ENCODE data around the gene CTRB1.
"Not testable (repeated sequence)": the region's sequence is repeated elsewhere in the genome, so short reads cannot be mapped to it uniquely, and the experiment has no call there.

CTRB1 gene

GRCh38 chr16:75257886-75258806 is 39.4 kb downstream of the CTRB1 start:
- no peak for DNase-seq

GRCh38 chr16:75258807-75259141 is 40.0 kb downstream of the CTRB1 start:
- no peak for DNase-seq

DNA sequence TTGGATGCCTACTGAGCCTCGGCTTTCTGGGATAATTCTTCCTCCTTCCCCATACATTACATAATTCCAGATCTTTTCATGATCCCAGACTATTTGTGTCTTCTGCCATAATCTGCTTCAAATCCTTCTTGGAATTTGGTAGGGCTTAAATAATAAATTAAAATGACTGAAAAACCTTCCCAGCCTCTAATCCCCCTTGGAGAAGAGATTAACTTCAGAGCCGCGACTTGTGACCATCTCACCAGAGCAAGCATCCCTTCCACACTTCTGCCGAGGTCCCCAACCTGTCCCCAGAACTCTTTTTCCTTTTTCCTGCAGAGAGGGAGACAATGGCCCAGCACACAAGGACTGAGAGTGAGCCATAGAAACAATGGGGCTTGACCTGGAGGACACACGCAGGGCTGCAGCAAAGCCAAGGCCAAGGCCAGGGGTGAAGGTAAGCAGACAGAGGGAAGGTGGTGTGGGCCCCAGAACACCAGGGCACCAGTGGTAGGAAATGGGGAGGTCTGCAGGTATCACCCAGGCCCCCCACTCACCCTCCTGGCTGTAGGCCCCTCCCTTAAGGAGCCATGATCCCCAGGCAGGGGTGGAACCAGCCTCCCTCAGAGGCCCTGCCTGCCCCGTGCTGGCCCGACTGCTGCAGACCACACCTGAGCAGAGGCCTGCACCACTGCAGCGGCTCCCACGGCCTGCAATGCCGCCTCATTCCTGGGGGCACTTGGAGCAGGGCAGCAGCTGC is 42.2 kb downstream of the CTRB1 start:
- no peak for DNase-seq

- no peak for DNase-seq
These were observed 42.8 kb downstream of the CTRB1 start for GRCh38 chr16:75261590-75262078.

DNA sequence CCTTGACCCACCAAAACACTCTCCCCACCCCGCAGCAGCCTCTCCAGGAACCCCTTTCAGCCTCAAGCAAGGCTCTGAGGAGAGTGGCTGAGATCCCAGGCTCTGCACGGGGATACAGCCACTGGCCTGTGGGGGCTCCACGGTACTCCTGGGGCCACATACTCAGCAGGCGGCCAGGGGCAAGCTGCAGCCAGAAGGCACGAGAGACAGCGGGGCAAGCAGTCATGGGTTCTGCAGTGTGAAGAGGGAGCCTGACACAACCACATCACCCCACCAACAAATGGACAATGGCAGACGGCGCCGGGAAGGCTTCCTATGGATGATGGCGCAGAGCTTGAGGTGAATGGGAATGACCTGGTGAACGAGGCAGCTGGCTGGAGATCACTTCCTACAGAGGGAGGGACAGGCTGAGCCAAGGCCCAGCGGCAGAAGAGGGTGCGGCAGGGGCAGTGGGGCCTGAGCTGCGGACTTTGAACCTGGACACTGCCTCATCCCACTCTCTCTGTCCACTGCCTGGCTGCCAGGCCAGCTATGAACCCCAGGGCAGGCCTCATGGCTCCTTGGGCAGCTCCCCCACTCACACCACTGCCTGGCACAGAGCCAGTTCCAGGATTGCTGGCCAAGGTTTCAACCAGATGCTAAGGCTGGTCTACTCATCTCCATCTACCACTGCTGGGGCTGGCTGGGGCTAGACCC is 43.5 kb downstream of the CTRB1 start:
- no peak for DNase-seq

DNA sequence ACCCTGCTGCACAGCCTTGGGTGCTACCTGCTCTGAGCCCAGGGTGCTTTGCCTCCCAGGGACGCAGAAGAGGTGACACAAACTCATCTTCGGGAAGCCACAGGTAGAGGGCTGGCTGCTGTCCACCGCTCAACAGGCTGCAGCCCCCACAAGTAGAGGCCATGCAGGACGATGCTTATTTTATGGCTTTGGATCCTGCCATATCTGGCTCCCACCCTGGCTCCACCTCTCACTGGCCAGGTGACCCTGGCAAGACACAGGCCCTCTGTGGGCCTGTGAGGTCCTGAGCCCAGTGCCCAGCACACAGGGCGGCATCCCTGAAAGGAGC is 44.0 kb downstream of the CTRB1 start:
- no peak for DNase-seq

- no peak for DNase-seq
These were observed 44.6 kb downstream of the CTRB1 start for GRCh38 chr16:75263291-75263962.

DNA sequence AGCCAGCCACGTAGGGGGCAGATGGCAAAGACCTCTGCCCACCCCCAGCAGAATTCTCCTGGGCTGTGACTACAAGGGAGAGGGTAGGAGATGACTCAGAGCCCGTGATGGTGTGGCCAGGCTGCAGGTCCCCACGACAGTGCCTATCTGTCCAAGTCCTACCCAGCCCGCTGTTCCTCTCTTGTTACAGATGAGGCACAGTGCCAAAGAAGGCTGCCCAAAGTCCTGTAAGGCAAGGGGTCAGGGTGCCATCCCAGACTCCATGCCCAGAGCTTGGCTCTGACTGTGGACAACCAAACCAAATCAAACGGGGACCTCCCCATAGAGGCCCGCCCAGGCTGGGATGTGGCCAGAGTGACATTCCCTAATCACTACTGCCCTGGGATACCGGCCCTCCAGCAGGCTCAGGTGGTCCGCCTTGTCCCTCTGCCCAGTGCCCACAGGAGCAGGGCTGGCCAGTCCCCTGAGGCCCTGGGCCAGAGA is 45.2 kb downstream of the CTRB1 start:
- no peak for DNase-seq

GRCh38 chr16:75264457-75264998 is 45.7 kb downstream of the CTRB1 start:
- no peak for DNase-seq

GRCh38 chr16:75264999-75265910 is 46.5 kb downstream of the CTRB1 start:
- DNase-seq = no peak

- no peak for DNase-seq
These were observed 47.3 kb downstream of the CTRB1 start for GRCh38 chr16:75265911-75266701.

- no peak for DNase-seq
These were observed 48.2 kb downstream of the CTRB1 start for GRCh38 chr16:75266738-75267630.

GRCh38 chr16:75267631-75268264 is 49.0 kb downstream of the CTRB1 start:
- no peak for DNase-seq

DNA sequence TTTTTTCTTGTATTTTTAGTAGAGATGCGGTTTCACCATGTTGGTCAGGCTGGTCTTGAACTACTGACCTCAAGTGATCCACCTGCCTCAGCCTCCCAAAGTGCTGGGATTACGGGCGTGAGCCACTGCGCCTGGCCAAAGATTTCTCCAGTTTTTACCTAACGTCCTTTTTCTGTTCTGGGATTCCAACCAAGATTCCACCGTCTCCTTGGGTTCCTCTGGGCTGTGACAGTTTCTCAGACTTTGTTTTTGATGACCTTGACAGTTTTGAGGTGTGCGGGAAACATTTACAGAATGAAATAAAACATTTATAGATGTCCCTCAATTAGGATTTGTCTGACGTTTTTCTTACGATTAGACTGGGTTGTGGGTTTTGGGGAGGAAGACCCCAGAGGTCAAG is 50.6 kb downstream of the CTRB1 start:
- not testable (repeated sequence) for DNase-seq

DNA sequence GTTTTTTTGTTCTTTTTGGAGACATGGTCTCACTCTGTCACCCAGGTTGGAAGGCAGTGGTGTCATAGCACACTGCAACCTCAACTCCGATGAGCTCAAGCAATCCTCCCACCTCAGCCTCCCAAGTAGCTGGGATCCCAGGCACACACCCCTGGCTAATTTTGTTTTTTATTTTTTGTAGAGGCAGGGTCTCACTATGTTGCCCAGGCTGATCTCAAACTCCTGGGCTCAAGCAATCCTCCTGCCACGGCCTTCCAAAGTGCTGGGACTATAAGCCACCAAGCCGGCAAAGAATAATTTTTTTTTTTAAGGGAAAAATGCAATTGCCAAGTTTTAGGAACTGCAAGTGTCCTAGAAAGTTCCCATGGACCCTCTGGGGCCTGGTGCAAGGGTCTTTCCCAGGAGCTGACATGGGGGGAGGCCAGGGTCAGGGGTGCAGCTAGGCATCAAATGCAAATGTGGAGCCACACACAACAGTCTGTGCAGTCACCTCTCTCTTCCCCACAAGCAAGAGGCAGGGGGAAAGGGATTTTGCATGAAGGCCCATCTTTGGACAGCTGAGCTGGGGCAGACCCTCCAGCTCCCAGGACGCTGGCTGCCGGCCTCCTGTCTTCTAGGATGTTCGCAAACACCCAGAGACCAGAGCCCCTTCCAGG is 52.8 kb downstream of the CTRB1 start:
- no peak for DNase-seq

DNA sequence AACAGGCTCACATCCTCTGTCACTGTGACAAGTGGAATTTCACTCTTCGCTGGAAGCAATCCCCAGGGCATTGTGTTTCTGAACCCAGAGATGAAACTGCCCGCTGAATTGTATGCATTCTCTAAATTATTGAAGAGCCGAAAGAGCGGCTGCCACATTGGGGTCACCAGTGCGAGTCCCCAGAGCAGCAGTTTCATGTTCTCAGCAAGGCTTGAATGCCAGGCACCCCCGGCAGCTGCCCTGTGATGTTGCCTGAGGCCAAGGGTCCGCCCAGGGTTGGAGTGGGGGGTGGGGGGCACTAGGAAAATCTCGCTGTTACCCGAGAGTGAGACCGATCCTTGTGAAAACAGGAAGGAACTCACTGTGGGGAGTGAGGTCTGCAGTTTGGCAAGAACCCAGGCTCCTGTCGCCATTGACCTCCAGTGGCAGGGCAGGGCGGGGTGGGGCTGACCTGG is 53.3 kb downstream of the CTRB1 start:
- no peak for DNase-seq

DNA sequence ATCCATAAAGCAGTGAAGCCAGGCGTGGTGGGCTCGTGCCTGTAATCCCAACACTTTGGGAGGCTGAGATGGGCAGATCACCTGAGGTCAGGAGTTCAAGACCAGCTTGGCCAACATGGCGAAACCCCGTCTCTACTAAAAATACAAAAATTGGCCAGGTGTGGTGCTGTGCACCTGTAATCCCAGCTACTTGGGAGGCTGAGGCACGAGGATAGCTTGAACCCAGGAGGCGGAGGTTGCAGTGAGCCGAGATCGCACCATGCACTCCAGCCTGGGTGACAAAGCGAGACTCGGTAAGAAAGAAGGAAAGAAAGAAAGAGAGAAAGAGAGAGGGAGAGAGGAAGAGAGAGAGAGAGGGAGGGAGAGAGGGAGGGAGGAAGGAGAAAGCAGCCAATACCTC is 53.8 kb downstream of the CTRB1 start:
- not testable (repeated sequence) for DNase-seq

Data from activated CD4-positive, alpha-beta T cell treated with anti-CD3 and anti-CD28 coated beads, Interleukin-2, amount 50 U/mL, for 1 hour (primary cell).